NT2/D1 (cell line): Measurements from ENCODE around the gene RTN4RL1.

Experiments
- SUZ12 ChIP-seq: IDR thresholded peaks from 2 replicates; pipeline ENCODE4 v1.6.1; 2011; ENCODE audit not compliant: insufficient read length, insufficient read depth; ENCODE audit errors: extremely low read depth
- YY1 ChIP-seq: IDR thresholded peaks from 2 replicates; pipeline ENCODE4 v1.6.1; 2011; ENCODE audit not compliant: insufficient read length, insufficient read depth
- ZNF274 ChIP-seq: IDR thresholded peaks from 2 replicates; pipeline ENCODE4 v1.6.1; 2011; ENCODE audit warnings: mild to moderate bottlenecking, low read depth, low read length

DNA sequence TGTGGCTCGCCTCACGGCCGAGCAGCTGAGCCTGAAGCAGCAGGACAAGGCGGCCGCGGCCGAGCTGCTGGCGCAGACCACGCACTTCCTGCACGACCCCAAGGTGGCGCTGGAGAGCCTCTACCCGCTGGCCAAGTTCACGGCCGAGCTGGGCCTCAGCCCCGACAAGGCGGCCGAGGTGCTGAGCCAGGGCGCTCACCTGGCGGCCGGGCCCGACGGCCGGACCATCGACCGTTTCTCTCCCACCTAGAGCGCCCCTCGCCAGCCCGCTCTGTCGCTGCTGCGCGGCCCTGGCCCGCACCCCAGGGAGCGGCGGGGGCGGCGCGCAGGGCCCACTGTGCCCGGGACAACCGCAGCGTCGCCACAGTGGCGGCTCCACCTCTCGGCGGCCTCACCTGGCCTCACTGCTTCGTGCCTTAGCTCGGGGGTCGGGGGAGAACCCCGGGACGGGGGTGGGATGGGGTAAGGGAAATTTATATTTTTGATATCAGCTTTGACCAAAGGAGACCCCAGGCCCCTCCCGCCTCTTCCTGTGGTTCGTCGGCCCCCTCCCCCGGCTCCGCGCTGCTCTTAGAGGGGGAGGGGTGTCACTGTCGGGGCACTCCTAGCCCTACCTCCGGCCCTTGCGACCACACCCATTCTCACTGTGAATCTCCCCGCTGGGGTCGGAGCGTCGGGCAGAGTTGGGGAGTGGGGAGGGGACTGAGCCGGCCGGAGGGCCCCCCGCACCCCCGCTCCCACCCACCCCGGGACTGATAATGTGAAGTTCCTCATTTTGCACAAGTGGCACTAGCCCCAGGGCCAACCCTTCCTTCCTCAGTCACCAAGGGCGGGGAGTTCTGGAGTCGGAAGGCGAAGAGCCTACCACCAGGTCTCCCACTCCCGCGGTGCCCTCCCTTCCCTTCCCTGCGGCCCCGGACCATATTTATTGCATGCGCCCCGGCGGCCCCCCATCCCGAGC lies 33.7 kb upstream of the RTN4RL1 start:
- TF ChIP-seq YY1 (no peak), ZNF274 (no peak), SUZ12 (no peak)
